ENCODE results near the gene POLR3A.

- TF ChIP-seq GATA3 (IDR thresholded peaks at IDR 0.05; ENCODE audit: low read depth, low read length) (no peak), GATA2 (IDR thresholded peaks at IDR 0.05; ENCODE audit: low read depth, low read length) (no peak)
Measured at GRCh38 chr10:78011065-78011464, 18.2 kb downstream of the POLR3A start.
